Heart left ventricle (tissue), 16 donors: ENCODE measurements around the gene ASH1L. TPM values are rescaled to one million over a fixed set of nuclear protein-coding genes. Genes with fewer than 3 reads are reported as not detected.
A peak's percentile ranks its signal among the peaks of the same experiment; 100 is the strongest.

Source experiments
- ATAC-seq, 4 donors: fragments of 200-7000 bp; cut with Tn5 transposase; one replicate each; pipeline ENCODE4 v1.9.1; 2020 to 2022; ENCODE audit warnings: moderate library complexity in 4 of 4, mild to moderate bottlenecking in 3 of 4, moderate number of reproducible peaks in 1 of 4
- DNase-seq, 5 donors: peaks; one replicate each; pipeline ENCODE4 v3.0.0-alpha.2; 2020
- H3K27ac ChIP-seq, 12 donors: fragments of 200-600 bp; sonication (generic) in 4 of 12; one replicate each; pipeline versions ENCODE4 v1.5.0 to v1.8.0; 2016 to 2022; ENCODE audit warnings: mild to moderate bottlenecking in 2 of 12
- H3K27me3 ChIP-seq, 9 donors: fragments of 200-600 bp; sonication (generic) in 2 of 9; one replicate each; pipeline versions ENCODE4 v1.5.1 to v1.8.0; 2016 to 2022; ENCODE audit warnings: mild to moderate bottlenecking in 3 of 9
- H3K36me3 ChIP-seq, 9 donors: fragments of 200-600 bp; sonication (generic) in 2 of 9; one replicate each; pipeline versions ENCODE4 v1.5.0 to v1.8.0; 2018 to 2022; ENCODE audit warnings: mild to moderate bottlenecking in 2 of 9
- H3K4me1 ChIP-seq, 12 donors: fragments of 200-600 bp; sonication (generic) in 4 of 12; one replicate each; pipeline versions ENCODE4 v1.5.0 to v1.8.0; 2016 to 2022; ENCODE audit warnings: mild to moderate bottlenecking in 3 of 12
- H3K4me3 ChIP-seq, 12 donors: fragments of 200-600 bp; sonication (generic) in 4 of 12; one replicate each; pipeline versions ENCODE4 v1.5.0 to v1.8.0; 2017 to 2022; ENCODE audit warnings: mild to moderate bottlenecking in 9 of 12, moderate library complexity in 4 of 12
- H3K9me3 ChIP-seq, 12 donors: fragments of 200-600 bp; sonication (generic) in 4 of 12; one replicate each; pipeline versions ENCODE4 v1.5.0 to v1.8.0; 2016 to 2022; ENCODE audit warnings: mild to moderate bottlenecking in 1 of 12
- POLR2A ChIP-seq, 2 donors: fragments of 450-650 bp; IDR thresholded peaks; one replicate each; pipeline ENCODE4 v1.6.1; 2017; ENCODE audit warnings: antibody characterized with exemption in 2 of 2, mild to moderate bottlenecking in 2 of 2, moderate library complexity in 2 of 2
- WGBS, 4 donors: extraction: QIAGEN DNeasy Blood & Tissue Kit in 2 of 4; methylation state at CpG; one replicate each; pipeline versions ENCODE4 v1.1.5 to v1.1.7; 2013 to 2018; 5-methylcytosine and 5-hydroxymethylcytosine counted together
- intact Hi-C, 10 donors: fragments of 100-400 bp; cut with DNase I; formaldehyde crosslinking; loops; one replicate each; pipeline versions ENCODE4 v1.11.1 to v1.14.2; 2022
- polyA plus RNA-seq, 2 donors: library from polyadenylated mRNA; stranded (reverse); fragments of 200-250 nt; gene quantifications; one replicate each; pipeline ENCODE4 v1.2.3, GENCODE V29; 2013
- total RNA-seq, 9 donors: library from RNA; depleted of rRNA in 2 of 9; stranded (reverse); fragments of >200 nt in 2 of 9; fragmentation: NEBNext Ultra II Directional in 3 of 9; extraction: Animal tissue kit (Norgen Biotek cat#: 25700) in 3 of 9; gene quantifications; one replicate each; pipeline versions ENCODE4 v1.1.0 to v1.2.4, GENCODE V29; 2016 to 2023
- TF ChIP-seq, protein P1 (sequence below), 12 donors: fragments of 200-600 bp; sonication (generic) in 4 of 12; IDR thresholded peaks; one replicate each; pipeline versions ENCODE4 v1.5.0 to v1.8.0; 2018 to 2022; ENCODE audit warnings: antibody characterized with exemption in 12 of 12, mild to moderate bottlenecking in 5 of 12
- donor health status: ischemic (EF 13 %, LVEDD 7.1; RV severe dilation, severe dysfunction).
- donor health status: healthy with polysubstance abuse.
- donor health status: DM: no; HTN: yes; CAD: no.
- donor health status: DM: no; HTN: no; CAD: no.
- donor health status: ischemic (EF 25% LVEDD 6.9; RV normal size, moderate dysfunction).
- donor health status: ischemic (EF 25% LVEDD 5.7; RV mildly dilated, moderate dysfunction).
- donor health status: healthy.
- donor health status: DM: yes; HTN: yes; CAD: no.
- donor health status: ischemic (EF 35%, LVEDD 5.7; RV mildly dilated, moderate dysfunction).
- donor health status: nonischemic (EF 11% LVEDD 7.7; RV severe dilation, severe dysfunction).
- donor health status: DM: yes; HTN: yes; CAD: no.
- donor health status: PGD.
- donor health status: ischemic (EF 29% LVEDD 5.4; RV normal size, mild dysfunction).
- donor health status: nonischemic (EF 23%, LVEDD 6.1; RV moderate dilation, normal function).

Gene ASH1L
- total and polyA plus RNA-seq, 11 donors = 9.3 to 56.0 (median 43.7) TPM

DNA sequence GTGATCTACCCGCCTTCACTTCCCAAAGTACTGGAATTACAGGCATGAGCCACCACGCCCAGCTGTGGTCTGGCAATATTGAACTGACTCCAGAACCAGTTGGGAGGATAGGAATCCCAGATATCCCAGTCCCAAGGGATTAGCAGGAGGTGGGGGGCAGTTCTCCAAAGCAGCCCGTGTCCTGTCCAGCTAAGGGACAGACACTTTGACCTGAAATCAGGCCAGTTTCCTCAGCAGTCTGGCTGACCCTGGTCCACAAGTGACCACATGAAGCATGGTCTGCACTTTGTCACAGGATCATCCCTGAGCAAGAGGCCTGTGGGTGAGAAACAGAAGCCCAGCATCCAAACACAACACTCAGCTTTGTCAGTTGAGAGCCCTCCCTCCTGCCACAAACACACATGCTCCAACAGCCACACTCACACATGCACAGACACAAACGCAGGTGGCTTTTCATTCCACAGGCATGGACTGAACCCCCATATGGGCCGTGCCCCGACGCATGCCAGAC is 256.7 kb downstream of the ASH1L start:
- no peak for DNase-seq
- peak overlapping the region in 1 of 12 donors; percentile 19 for H3K27ac ChIP-seq
- no peaks in the 10 kb centered on the region for H3K9me3 ChIP-seq
- H3K36me3 ChIP-seq = peaks cover 0 to 8% (median 3%) of the 10 kb centered on the region in 9 donors
- no peaks in the 10 kb centered on the region for H3K27me3 ChIP-seq
- no peak for TF ChIP-seq POLR2A (IDR thresholded peaks at IDR 0.05)
- TF ChIP-seq, protein P1, sequence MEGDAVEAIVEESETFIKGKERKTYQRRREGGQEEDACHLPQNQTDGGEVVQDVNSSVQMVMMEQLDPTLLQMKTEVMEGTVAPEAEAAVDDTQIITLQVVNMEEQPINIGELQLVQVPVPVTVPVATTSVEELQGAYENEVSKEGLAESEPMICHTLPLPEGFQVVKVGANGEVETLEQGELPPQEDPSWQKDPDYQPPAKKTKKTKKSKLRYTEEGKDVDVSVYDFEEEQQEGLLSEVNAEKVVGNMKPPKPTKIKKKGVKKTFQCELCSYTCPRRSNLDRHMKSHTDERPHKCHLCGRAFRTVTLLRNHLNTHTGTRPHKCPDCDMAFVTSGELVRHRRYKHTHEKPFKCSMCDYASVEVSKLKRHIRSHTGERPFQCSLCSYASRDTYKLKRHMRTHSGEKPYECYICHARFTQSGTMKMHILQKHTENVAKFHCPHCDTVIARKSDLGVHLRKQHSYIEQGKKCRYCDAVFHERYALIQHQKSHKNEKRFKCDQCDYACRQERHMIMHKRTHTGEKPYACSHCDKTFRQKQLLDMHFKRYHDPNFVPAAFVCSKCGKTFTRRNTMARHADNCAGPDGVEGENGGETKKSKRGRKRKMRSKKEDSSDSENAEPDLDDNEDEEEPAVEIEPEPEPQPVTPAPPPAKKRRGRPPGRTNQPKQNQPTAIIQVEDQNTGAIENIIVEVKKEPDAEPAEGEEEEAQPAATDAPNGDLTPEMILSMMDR (IDR thresholded peaks at IDR 0.05) = no peak
- 52 to 76% (median 68%) methylated on average over 3 to 7 of the region's 7 CpGs for WGBS, 4 donors
- no peak overlapping the region for H3K4me3 ChIP-seq
- no peak for ATAC-seq
- intact Hi-C loops = loop anchor here in 2 of 10 donors (2.0 to 5.0 kb wide), 3 partner anchors 27 to 54 kb away; partner anchors contain the start of gene SCAMP3 (in 1 of the 2)
- peaks cover 4 to 28% (median 16%) of the 10 kb centered on the region in 12 donors for H3K4me1 ChIP-seq

DNA sequence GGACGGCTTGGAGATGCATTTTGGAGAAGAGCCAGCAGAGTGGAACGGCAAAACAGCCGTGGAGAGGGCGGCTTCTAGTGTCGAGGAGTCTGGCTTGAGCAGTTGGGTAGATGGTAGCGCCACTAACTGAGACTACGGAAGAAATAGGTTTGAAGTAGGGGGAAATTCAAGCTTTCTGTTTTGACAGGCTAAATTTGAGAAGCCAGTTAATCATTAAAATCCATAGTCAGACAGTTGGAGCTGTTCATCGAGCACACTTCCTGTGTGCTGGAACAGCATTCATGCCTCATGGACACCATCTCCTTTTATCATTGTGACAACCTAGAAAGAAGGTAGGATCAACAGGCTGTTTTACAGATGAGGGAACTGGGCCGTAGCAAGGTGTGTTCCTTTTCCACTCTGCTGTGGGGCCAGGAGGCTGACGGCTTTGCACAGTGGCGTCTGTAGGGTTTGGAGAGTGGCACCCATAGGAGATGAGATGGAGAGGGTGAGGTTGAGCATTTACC is 258.0 kb downstream of the ASH1L start:
- TF ChIP-seq POLR2A (IDR thresholded peaks at IDR 0.05) = no peak
- TF ChIP-seq, protein P1 (IDR thresholded peaks at IDR 0.05) = no peak
- no peak for DNase-seq
- Histone ChIP-seq H3K9me3 (no peaks in the 10 kb centered on the region), H3K4me3 (no peak overlapping the region), H3K27me3 (no peaks in the 10 kb centered on the region), H3K4me1 (peaks cover 1 to 16% (median 6%) of the 10 kb centered on the region in 12 donors), H3K27ac (no peak overlapping the region), H3K36me3 (no peaks in the 10 kb centered on the region)
- intact Hi-C loops = loop anchor here in 2 of 10 donors (2.0 to 5.0 kb wide), 3 partner anchors 26 to 52 kb away; partner anchors contain the start of gene SCAMP3 (in 1 of the 2)
- ATAC-seq = no peak
- WGBS, 4 donors = 82 to 84% (median 83%) methylated on average over 11 of the region's 11 CpGs

DNA sequence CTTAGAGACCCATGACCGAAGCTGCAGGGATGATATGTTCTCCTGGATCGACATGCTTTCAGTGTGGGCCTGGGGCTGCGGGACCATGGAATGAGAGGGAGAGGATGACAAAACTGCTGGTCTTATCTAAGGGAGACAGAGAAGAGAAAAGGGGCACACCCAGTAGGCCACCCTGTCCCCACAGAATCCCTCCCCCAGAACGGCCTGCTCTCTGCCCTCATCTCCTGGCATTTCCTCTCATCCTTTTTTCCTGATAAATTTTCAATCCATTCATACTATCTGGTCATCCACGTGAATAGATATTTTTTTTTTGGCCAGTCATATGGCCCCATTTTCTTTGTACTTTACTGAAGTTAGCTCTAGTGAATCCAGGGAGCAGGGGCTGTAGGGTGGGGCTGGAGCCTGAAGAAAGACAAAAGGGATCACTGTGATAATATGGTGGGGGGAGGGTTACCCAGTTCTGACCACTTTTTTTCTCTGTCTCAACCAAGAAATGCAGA is 261.2 kb downstream of the ASH1L start, which contains the start of gene PKLR:
TSS of gene PKLR (minus strand) at position 97 of the 500 bp plus-strand sequence. CDS start at position 54, 43 bp downstream.
- intact Hi-C loops = no loop called here
- DNase-seq (no peak), ATAC-seq (no peak)
- Histone ChIP-seq H3K4me3 (no peak within 1 kb of the TSS), H3K27ac (no peak within 1 kb of the TSS), H3K36me3 (no peaks in the 10 kb centered on the region), H3K9me3 (no peaks in the 10 kb centered on the region), H3K27me3 (peaks cover 0 to 11% (median 4%) of the 10 kb centered on the region in 9 donors), H3K4me1 (no peaks in the 10 kb centered on the region)
- no peak for TF ChIP-seq POLR2A (IDR thresholded peaks at IDR 0.05)
- TF ChIP-seq, protein P1 (IDR thresholded peaks at IDR 0.05) = no peak
- WGBS, 4 donors = 80 to 85% (median 83%) methylated on average over 5 of the region's 5 CpGs

DNA sequence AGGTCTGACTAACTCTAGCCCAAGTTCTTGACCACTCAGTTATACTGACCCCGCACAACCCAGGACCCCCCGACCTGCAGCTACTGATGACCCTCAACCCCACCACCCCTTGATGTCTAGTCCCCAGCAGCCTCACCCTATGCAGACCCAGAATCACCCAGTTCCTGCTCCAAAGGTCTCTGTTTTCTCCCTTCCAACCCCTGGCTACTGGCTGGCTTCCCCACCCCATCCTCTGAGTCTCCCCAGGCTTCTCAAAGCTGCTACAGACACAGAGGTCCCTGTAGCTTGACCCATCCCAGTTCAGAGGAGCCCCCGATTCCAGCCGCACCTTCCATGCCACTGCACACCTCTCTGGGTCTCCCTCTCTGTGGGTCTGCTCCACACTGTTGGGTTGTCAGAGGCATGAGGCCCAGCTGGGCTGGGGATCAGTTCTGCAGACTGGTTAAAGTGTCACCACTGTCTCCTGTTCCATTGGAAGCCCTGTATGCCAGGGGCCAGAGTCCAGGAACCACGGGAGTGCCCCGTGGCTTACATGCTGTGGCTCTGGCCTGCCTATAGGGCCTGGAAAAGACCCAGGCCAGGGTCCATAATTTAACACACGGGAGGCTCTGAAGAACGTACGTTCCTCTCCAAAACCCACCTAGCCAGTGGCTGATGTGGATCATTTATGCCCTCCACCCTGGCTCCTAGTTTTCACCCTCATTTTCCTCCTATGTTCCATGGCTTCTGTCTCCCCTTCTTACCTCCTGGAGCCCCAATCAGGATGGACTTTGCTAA is 261.9 kb downstream of the ASH1L start:
- Histone ChIP-seq H3K4me1 (no peaks in the 10 kb centered on the region), H3K27me3 (peaks cover 0 to 18% (median 10%) of the 10 kb centered on the region in 9 donors), H3K4me3 (no peak overlapping the region), H3K9me3 (no peaks in the 10 kb centered on the region), H3K36me3 (no peaks in the 10 kb centered on the region), H3K27ac (no peak overlapping the region)
- TF ChIP-seq, protein P1 (IDR thresholded peaks at IDR 0.05) = no peak
- TF ChIP-seq POLR2A (IDR thresholded peaks at IDR 0.05) = no peak
- ATAC-seq (no peak), DNase-seq (no peak)
- 88 to 94% (median 89%) methylated on average over 9 of the region's 9 CpGs for WGBS, 4 donors
- intact Hi-C loops = no loop called here
